Measurements from ENCODE around the gene UHMK1.

GRCh38 chr1:162570718-162571117 lies 73.1 kb downstream of the UHMK1 start:
- TF ChIP-seq CTCF (IDR thresholded peaks at IDR 0.05 in 4 of 5, conservative IDR thresholded peaks at IDR 0.05 in 1 of 5) (no peak), POLR2A (IDR thresholded peaks at IDR 0.05) (no peak)
